Right lobe of liver (tissue), 4 donors: ENCODE data around the gene NAALADL2.

Source experiments
- CTCF ChIP-seq, 4 donors: fragments of 200-600 bp in 3 of 4; fragments of 450-650 bp in 1 of 4; IDR thresholded peaks; one replicate each; pipeline versions ENCODE4 v1.5.1 to v1.8.0; 2016 to 2022; ENCODE audit warnings: antibody characterized with exemption in 4 of 4, mild to moderate bottlenecking in 2 of 4
- POLR2A ChIP-seq: fragments of 450-650 bp; IDR thresholded peaks from one replicate; pipeline ENCODE4 v1.6.1; 2017; ENCODE audit warnings: antibody characterized with exemption, mild to moderate bottlenecking
- donor health status: DM: no; HTN: no; CAD: no.
- donor health status: DM: no; HTN: no; CAD: no.
- donor health status: DM: no; HTN: yes; CAD: no.

DNA sequence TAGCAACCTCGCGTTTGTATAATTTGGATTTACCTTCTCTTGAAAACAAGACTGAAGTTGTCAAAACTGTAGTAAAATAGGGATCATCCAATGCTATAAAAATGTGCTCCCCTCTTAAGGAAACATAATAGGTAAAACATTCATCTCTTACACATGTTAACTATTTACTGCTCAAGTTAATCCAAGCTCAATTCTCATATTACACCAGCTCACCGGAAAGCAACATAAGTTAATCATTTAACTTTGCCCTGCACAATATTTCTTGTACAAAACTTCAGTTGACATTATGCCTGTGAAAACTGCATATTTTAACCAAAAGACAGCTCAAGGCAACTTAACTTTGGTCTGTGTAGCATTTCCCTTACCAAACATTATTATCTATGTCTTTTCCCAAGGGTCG, 634.2 kb downstream of the NAALADL2 start:
- TF ChIP-seq CTCF (IDR thresholded peaks at IDR 0.05) (no peak), POLR2A (no peak)
